Forelimb muscle (tissue), 1 donor: Measurements from ENCODE around the gene TXNRD2. TPM values are rescaled to one million over a fixed set of nuclear protein-coding genes. Genes with fewer than 3 reads are reported as not detected.

ENCODE experiments used
- DNase-seq: peaks from one replicate; pipeline ENCODE4 v3.0.0-alpha.2; 2013; ENCODE audit warnings: low read depth
- polyA plus RNA-seq: library from polyadenylated mRNA; unstranded; fragments of 120-200 nt; gene quantifications from one replicate; pipeline ENCODE4 v1.2.1, GENCODE V29; 2013; ENCODE audit not compliant: insufficient read length

TXNRD2 gene
- polyA plus RNA-seq, 1 donor = 19.1 TPM

DNA sequence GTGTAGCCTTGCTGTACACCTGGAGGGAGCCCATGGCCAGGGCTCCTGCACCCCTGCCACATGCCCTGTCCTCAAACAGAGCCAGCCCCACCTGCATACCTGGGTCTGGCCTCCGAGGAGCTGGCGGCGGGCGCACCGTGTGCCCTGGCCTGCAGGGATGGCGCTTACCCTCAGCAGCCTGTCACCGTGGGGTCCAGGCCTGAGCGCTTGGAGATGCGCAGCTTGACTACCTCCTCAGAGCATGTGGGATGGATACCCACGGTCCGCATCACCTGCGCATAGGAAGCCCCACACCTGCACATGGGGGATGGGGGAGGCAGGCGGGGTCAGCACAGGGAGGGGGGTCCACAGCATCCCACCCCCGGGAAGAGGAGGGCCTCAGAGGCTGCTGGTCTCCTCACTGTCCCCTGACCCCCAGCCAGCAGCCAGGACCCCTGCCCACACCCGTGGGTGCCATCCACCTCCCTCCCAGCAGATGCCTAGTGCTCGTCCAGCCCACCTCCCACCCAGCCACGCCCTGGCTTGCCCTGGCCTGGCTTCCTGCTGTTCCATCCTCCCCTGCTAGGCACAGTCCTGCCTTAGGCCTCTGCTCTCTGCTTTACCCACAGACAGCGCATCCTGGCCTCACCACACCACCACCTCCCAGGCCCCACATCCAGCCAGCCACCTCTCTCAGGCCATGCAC, 64.5 kb downstream of the TXNRD2 start:
- no peak for DNase-seq

GRCh38 chr22:19876314-19876940, 65.2 kb downstream of the TXNRD2 start:
- no peak for DNase-seq

DNA sequence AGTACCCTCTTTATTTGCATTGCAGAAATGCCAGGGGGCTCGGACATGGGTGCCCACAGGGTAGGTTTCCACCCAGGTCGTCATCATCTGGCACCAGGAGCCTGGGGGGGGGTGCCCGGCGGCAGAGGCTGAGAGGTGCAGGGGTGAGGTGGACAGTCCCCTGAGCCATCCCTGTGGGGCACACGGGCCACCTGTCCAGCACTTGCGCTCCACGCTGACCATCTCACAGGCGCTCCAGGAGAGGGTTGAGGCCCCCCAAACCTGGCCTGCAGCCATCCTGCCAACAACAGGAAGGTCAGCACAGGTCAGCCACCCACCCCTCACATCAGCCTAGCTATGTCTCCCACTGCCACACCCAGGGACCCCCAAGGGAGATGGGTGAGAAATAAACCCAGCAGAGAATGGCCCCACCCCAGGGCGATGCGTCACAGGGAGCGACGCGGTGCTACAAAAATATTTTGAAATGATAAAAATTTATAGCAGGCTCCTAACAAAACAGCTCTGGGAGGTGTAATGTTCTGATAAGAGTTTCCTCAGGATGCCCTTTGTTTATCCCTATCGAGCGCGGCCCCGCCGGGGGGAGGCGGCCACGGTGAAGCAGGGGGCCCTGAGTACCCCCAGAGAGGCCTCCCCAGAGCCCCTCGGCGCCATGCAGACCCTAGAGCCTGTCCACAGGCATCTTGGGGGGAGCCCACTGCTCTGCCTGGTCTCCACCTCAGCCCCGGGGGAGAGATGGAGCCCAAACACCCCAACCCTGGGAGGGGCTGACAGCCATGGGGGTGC, 65.9 kb downstream of the TXNRD2 start:
- no peak for DNase-seq

DNA sequence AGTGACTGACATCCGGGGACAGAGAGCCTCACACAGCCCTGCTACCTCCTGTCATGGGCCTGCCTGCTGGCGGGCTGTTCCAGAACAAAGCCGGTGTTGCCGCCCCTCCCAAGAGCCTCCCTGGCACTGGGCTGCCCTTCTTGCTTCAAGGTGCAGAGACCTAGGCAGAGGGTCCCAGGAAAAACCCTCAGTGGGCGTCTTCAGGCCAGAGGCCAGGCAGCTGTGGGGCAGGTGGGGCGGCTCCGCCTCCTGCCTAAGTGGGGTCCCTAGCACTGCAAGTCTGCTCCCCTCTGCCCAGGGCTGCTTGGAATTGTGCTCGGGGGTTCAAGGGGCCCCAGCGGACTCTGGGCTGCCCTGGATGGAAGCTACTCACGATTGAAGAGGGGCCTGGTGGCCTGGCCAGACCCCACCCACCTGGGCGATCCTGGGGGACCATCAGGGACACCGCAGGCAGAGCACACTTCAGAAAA, 66.5 kb downstream of the TXNRD2 start:
- DNase-seq = no peak

- DNase-seq = no peak
Observed at GRCh38 chr22:19874307-19875060, 67.1 kb downstream of the TXNRD2 start.

GRCh38 chr22:19873960-19874306, 67.7 kb downstream of the TXNRD2 start:
- no peak for DNase-seq

DNA sequence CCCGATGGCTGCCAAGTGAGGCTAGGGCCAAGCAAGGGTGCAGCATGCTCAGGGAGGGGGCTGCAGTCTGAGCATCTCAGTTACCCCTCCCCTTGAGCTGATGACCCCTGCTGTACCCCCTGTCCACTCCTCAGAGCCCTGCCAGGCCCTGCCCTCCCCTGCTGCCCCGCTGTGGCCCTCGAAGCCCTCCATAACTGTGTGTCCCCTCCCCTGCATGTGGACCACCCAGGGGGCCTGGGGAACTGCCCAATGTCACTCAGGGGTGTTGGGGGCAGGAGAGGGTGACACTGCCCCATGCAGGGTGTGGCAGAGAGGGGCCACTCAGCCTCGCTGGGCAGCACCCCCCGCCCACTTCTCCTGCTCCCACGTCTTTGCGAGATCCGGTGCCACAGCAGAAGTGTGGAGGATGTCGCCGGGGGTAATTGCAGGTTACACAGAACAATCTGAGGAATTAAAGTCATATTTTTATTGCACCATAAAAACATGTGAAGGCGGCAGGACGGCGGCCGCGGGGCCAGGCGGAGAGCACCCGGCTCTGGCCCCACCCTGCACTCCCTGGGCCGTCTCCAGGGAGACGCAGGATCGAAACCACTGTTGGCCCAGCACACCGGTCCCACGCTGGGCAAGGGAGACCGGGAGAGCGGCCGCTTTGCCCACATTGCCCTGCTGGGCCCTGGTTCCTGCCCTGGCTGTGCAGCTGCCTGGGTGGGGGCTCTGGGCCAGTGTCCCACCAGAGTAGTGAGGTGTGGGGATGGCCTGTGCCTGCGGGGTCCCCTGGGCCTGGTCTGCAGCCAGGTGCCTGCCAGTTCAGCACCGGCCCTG, 68.3 kb downstream of the TXNRD2 start:
- DNase-seq = no peak

DNA sequence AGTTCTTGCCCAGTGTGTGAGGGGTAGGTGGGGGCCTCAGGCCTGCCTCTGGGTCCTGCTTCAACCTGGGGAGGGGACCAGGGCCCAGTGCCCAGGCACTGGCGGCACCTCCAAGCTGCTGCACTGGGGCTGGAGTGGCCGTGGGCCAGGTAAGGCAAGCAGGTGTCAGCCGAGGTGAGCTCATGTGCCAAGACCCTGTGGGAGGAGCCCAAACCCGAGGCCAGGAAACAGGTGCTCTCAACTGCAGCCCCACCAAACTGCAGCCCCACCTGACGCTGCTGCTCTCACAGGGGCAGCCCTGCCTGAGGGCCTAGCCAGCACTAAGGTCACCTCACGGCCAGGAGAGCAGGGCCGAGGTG, 68.9 kb downstream of the TXNRD2 start:
- DNase-seq = no peak

DNA sequence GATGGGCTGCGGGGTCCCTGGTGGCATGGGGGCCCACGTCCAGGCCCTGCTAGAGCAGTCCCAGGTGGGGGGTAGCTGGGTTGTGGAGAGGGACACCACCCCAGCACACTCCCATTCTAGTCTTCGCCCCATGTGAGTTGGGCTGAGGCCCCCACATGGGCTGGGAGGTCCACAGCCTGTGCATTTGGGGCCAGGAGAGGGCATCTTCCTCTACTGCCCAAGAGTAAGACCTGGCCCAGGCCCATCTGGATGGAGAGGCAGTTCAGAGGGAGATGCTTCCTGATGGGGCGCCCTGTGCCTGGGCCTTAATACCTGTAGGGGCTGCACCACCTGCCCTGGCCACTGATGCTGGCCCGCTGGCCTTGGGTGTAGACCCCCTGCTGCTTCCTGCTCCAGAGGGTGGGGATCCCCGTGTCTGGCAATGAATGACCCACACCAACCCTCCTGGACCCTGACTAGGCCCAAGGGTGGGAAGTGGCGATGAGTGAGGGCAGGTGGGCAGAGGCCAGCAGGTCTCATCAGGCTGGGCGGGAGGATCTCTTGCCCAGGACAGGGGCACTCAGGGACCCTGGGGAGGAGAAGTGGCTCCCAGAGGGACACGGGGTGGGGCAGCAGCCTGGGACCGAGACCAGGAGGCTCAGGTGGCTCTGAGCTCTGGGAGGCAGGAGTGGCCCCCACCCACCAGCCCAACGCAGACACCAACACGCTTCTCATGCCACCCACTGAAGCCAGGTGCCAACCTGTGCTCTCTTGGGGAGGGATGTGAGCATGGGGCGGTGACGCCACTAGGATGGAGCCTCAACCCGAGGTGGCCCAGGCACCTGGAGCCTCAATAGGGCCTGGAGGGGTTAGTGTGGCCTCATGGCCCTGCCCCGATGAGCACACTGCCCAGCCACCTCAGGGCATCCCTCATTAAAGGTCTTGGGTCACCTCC, 69.5 kb downstream of the TXNRD2 start:
- no peak for DNase-seq

GRCh38 chr22:19871023-19871844, 70.4 kb downstream of the TXNRD2 start:
- no peak for DNase-seq

DNA sequence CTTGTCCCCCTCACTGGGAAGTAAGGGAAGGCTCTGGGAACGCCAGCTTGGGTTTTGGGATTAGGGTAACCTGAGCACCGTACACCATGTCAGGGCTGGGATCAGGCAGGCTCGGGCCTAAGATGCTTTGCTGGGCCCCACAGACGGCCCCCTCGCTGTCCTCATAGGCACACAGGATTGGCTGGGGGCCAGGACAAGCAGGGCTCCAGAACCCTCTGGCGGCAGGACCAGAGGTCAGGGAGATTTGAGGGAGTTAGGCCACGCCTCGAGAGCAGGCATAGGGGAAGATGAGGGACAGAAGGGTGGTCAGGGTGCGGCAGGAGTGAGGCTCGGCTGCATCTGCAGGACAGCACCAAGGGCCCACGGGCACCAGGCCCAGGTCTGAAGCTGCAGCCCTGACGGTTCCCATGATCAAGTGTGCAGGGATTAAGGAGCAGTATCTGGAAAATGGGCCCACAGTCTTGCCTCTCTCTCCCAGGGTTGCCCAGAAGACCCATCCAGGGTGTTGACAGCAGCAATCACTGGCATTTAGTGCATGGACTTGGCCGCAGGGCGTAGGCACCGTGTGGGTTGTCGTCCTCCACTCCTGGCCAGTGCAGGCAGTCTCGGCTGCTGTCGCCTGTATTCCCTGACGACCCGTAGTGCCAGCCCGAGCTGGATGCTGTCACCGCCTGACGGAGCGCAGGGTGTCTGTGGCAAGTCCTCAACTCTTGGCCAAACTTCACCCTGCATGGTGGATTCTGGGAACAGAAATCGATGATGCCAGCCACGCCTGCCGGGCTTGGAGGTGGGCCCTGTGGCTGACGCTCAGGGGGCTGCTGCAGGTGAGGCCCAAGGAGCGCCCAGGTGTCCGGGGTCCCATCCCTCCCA, 71.2 kb downstream of the TXNRD2 start:
- no peak for DNase-seq

DNA sequence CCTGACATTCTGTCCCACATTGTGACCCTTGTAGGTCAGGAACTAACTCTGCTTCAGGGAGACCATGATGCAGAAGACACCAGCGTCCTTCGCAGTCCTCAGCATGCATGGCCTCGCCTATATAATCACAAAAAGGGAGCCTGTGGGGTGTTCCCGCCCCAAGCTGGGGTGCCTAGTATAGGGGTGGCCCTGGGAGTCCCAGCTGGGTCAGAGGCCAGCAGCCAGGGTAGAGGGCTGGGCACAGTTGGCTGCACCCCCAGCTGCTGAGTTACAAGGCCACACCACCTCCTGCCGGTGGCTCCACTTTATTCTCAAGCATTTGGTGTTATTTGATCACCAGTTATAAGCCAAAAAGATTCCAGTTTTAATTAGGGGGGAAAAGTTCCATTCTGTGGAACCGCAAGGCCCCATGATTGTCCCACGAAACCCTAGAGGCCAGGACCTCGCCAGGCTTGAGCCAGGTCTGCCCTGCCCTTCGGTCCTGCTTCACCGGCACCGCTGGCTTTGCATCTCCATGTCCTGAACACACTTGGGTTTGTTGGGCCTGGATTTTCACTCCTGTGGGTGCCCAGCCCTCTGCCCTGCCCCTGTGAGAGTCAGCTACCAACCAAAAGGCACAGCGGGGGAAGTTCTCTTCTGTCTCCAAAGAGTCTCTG, 72.0 kb downstream of the TXNRD2 start:
- DNase-seq = no peak

- no peak for DNase-seq
Observed at GRCh38 chr22:19868773-19869471, 72.7 kb downstream of the TXNRD2 start.

DNA sequence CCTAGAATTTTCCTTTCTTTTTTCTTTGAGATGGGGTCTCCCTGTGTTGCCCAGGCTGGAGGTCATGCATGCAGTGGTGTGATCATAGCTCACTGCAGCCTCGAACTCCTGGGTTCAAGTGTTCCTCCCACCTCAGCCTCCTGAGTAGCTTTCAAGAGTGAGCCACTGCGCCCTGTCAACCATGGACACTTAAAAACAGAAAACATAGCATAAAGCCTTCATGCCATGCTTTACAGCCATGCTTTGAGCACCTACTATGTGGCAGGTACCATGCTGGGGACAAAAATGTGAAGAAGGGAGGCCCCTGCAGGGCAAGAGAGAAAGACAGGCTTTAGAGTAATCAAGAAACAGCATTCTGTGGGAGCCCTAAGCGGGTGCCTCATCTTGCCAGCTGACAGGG, 73.3 kb downstream of the TXNRD2 start:
- DNase-seq = no peak

DNA sequence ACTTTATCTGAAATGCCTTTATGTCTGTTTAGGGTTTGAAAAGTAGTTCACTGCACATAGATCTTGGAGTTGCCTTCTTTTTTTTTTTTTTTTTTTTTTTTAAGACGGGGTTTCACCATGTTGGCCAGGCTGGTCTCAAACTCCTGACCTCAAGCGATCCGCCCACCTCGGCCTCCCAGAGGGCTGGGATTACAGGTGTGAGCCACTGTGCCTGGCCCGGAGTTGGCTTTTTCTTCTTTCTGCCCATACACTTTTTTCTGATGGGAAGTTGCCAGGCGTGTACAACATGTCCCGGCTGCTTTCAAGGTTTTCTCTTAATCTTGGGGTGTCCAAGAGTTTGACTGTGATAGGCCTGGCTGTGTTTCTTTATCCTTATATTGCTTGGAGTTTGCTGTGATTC, 74.0 kb downstream of the TXNRD2 start:
- no peak for DNase-seq

DNA sequence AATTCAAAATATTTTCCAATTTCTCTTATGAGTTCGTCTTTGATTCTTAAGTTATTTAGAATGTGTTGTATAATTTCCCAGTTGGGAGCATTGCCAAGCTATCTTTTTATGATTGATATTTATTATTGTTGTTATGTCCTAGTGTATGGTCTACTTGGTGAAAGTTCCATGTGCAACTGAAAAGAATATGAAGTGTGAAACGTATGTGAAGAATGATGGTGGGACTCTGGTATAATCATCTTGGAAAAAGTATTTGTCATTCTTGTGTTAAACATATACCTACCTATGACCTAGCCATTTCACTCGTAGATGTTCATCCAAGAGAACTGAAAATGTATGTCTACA, 75.0 kb downstream of the TXNRD2 start:
- no peak for DNase-seq

GRCh38 chr22:19865141-19865829, 76.3 kb downstream of the TXNRD2 start:
- no peak for DNase-seq
